ENCODE results near the gene EIF2D.

GRCh38 chr1:206556750-206557635 lies 55.3 kb downstream of the EIF2D start:
- TF ChIP-seq CTCF (IDR thresholded peaks at IDR 0.05) = peak in 1 of 7 experiments; percentile 10
- TF ChIP-seq POLR2A (IDR thresholded peaks at IDR 0.05) = peak in 2 of 3 donors; percentile 31 to 67

Data from body of pancreas (tissue), 4 donors.